Smooth muscle cell (in vitro differentiated cells): ENCODE data around the gene CRLF1. TPM values are rescaled to one million over a fixed set of nuclear protein-coding genes. Genes with fewer than 3 reads are reported as not detected.

Experiments
- DNase-seq: peaks from one replicate; lab custom pipeline; 2025; ENCODE audit not compliant: unreplicated experiment; lab: John Stamatoyannopoulos, UW
- H2AFZ ChIP-seq: fragments of 200-600 bp; sonication (generic); 2 replicates; pipeline ENCODE4 v1.6.0; 2016; ENCODE audit warnings: antibody characterized with exemption, low read depth, mild to moderate bottlenecking
- H3F3A ChIP-seq: fragments of 200-600 bp; sonication (generic); 2 replicates; pipeline ENCODE4 v1.6.0; 2017; ENCODE audit warnings: antibody characterized with exemption, low read depth
- H3K27ac ChIP-seq: fragments of 200-600 bp; sonication (generic); 2 replicates; pipeline ENCODE4 v1.5.1; 2016; ENCODE audit warnings: low read depth, mild to moderate bottlenecking
- H3K27me3 ChIP-seq: fragments of 200-600 bp; sonication (generic); 2 replicates; pipeline ENCODE4 v1.6.1; 2016; ENCODE audit warnings: low read depth, mild to moderate bottlenecking
- H3K36me3 ChIP-seq: fragments of 200-600 bp; sonication (generic); 2 replicates; pipeline ENCODE4 v1.5.1; 2016; ENCODE audit warnings: low read depth
- H3K4me1 ChIP-seq: fragments of 200-600 bp; sonication (generic); 2 replicates; pipeline ENCODE4 v1.5.1; 2016; ENCODE audit warnings: low read depth
- H3K4me2 ChIP-seq: fragments of 200-600 bp; sonication (generic); 2 replicates; pipeline ENCODE4 v1.6.0; 2016; ENCODE audit warnings: mild to moderate bottlenecking
- H3K4me3 ChIP-seq: fragments of 200-600 bp; sonication (generic); 2 replicates; pipeline ENCODE4 v1.5.1; 2016; ENCODE audit warnings: mild to moderate bottlenecking
- H3K79me2 ChIP-seq: fragments of 200-600 bp; sonication (generic); 2 replicates; pipeline ENCODE4 v1.6.0; 2016; ENCODE audit warnings: low read depth, mild to moderate bottlenecking
- H3K9ac ChIP-seq: fragments of 200-600 bp; sonication (generic); 2 replicates; pipeline ENCODE4 v1.6.0; 2016; ENCODE audit warnings: low read depth
- H3K9me3 ChIP-seq: fragments of 200-600 bp; sonication (generic); replicated peaks from 2 replicates; pipeline ENCODE4 v1.5.1; 2016; ENCODE audit warnings: low read depth
- H4K20me1 ChIP-seq: fragments of 200-600 bp; sonication (generic); 2 replicates; pipeline ENCODE4 v1.6.0; 2016; ENCODE audit warnings: low read depth
- WGBS: methylation state at CpG from one replicate; pipeline ENCODE4 v1.1.7; 2016; ENCODE audit warnings: low lambda C conversion rate; 5-methylcytosine and 5-hydroxymethylcytosine counted together
- polyA plus RNA-seq: library from polyadenylated mRNA; unstranded; fragments of >200 nt; fragmentation: Nextera tagmentation; extraction: Ambion mirVana; gene quantifications from 2 replicates; pipeline ENCODE4 v1.2.1, GENCODE V29; 2016
- total RNA-seq: library from RNA; depleted of rRNA; stranded (reverse); fragments of >200 nt; gene quantifications from 2 replicates; pipeline ENCODE4 v1.2.3, GENCODE V29; 2014
- TF ChIP-seq, protein P1 (sequence below): fragments of 200-600 bp; sonication (generic); IDR thresholded peaks from 2 replicates; pipeline ENCODE4 v1.5.1; 2017; ENCODE audit warnings: borderline replicate concordance, mild to moderate bottlenecking, antibody characterized with exemption; ENCODE audit not compliant: insufficient read depth, poor library complexity, severe bottlenecking

The CRLF1 gene
- total and polyA plus RNA-seq, 2 experiments from 2014 or later, result 196 to 1,048 TPM

GRCh38 chr19:18653853-18654252 is 47.3 kb upstream of the CRLF1 start:
- no peaks in the 10 kb centered on the region for H3K36me3 ChIP-seq
- peaks cover 26% of the 10 kb centered on the region for H3F3A ChIP-seq
- WGBS, result no CpG with 5 or more reads among the region's 1 CpG
- H3K9me3 ChIP-seq, result no peaks in the 10 kb centered on the region
- H3K4me2 ChIP-seq, result no peak overlapping the region
- H4K20me1 ChIP-seq, result peaks cover 3% of the 10 kb centered on the region
- H2AFZ ChIP-seq, result no peak overlapping the region
- H3K4me3 ChIP-seq, result no peak overlapping the region
- H3K4me1 ChIP-seq, result peaks cover 37% of the 10 kb centered on the region
- TF ChIP-seq, protein P1, sequence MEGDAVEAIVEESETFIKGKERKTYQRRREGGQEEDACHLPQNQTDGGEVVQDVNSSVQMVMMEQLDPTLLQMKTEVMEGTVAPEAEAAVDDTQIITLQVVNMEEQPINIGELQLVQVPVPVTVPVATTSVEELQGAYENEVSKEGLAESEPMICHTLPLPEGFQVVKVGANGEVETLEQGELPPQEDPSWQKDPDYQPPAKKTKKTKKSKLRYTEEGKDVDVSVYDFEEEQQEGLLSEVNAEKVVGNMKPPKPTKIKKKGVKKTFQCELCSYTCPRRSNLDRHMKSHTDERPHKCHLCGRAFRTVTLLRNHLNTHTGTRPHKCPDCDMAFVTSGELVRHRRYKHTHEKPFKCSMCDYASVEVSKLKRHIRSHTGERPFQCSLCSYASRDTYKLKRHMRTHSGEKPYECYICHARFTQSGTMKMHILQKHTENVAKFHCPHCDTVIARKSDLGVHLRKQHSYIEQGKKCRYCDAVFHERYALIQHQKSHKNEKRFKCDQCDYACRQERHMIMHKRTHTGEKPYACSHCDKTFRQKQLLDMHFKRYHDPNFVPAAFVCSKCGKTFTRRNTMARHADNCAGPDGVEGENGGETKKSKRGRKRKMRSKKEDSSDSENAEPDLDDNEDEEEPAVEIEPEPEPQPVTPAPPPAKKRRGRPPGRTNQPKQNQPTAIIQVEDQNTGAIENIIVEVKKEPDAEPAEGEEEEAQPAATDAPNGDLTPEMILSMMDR, result no peak
- no peaks in the 10 kb centered on the region for H3K27me3 ChIP-seq
- no peak overlapping the region for H3K9ac ChIP-seq
- no peak overlapping the region for H3K27ac ChIP-seq
- no peak for DNase-seq
- peaks cover 14% of the 10 kb centered on the region for H3K79me2 ChIP-seq

GRCh38 chr19:18651733-18652132 is 45.1 kb upstream of the CRLF1 start:
- peak overlapping the region; percentile 80 for H3K4me2 ChIP-seq
- H3F3A ChIP-seq, result peaks cover 23% of the 10 kb centered on the region
- peaks cover 22% of the 10 kb centered on the region for H3K4me1 ChIP-seq
- H3K79me2 ChIP-seq, result peaks cover 11% of the 10 kb centered on the region
- peaks cover 7% of the 10 kb centered on the region for H4K20me1 ChIP-seq
- no peak overlapping the region for H3K4me3 ChIP-seq
- no peaks in the 10 kb centered on the region for H3K27me3 ChIP-seq
- 70% methylated on average over 6 of the region's 6 CpGs for WGBS
- H2AFZ ChIP-seq, result no peak overlapping the region
- TF ChIP-seq, protein P1, result no peak
- H3K9me3 ChIP-seq, result no peaks in the 10 kb centered on the region
- DNase-seq, result no peak
- peak overlapping the region; percentile 95 for H3K27ac ChIP-seq
- no peaks in the 10 kb centered on the region for H3K36me3 ChIP-seq
- no peak overlapping the region for H3K9ac ChIP-seq

- Histone ChIP-seq H3K9ac (peak overlapping the region; percentile 79), H2AFZ (no peak overlapping the region), H3K4me2 (peak overlapping the region; percentile 80), H3K36me3 (no peaks in the 10 kb centered on the region), H3K27ac (peak overlapping the region; percentile 95), H3K9me3 (no peaks in the 10 kb centered on the region), H4K20me1 (peaks cover 7% of the 10 kb centered on the region), H3K27me3 (no peaks in the 10 kb centered on the region), H3F3A (peaks cover 23% of the 10 kb centered on the region), H3K79me2 (peaks cover 11% of the 10 kb centered on the region), H3K4me1 (peaks cover 22% of the 10 kb centered on the region), H3K4me3 (no peak overlapping the region)
- WGBS, result 100% methylated on average over 1 of the region's 1 CpG
- TF ChIP-seq, protein P1, result no peak
- DNase-seq, result no peak
Measured at GRCh38 chr19:18651300-18651699, 44.7 kb upstream of the CRLF1 start.

DNA sequence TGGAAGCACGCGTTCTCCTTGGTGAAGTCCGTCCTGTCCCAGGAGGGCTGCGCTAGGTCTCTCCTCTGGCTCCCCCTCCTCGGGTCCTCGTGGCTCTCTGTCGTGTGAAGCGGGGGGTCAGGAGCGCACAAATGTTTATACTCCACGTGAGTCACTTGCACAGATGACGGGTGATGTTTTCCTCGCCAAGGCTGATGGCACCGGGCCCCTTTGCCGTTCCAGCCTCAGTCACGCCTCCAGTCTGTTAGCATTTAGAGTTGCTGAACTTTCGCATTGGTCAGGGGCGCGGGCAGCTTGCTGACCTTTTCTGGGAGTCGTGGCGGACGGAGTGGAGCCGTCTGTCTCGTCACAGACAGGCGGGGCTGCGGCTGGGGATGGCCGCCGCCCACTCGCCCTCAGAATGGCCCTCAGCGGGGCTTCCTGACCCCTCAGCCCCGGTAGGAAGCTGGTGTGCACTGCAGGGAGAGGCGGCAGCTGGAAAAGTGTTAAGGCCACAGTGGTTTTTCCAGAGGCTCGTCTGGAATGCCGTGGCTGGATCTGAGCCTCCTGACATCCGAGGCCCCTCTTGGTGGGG is 44.0 kb upstream of the CRLF1 start:
- Histone ChIP-seq H3K9me3 (no peaks in the 10 kb centered on the region), H3K9ac (peak overlapping the region; percentile 79), H3K4me1 (peaks cover 22% of the 10 kb centered on the region), H3K4me3 (no peak overlapping the region), H3F3A (peaks cover 23% of the 10 kb centered on the region), H2AFZ (no peak overlapping the region), H3K36me3 (no peaks in the 10 kb centered on the region), H3K4me2 (peak overlapping the region; percentile 80), H3K27ac (peak overlapping the region; percentile 95), H4K20me1 (peaks cover 7% of the 10 kb centered on the region), H3K79me2 (peaks cover 17% of the 10 kb centered on the region), H3K27me3 (no peaks in the 10 kb centered on the region)
- DNase-seq, result peak; percentile 10
- WGBS, result 32% methylated on average over 34 of the region's 34 CpGs
- TF ChIP-seq, protein P1, result no peak
